WTC11 (cell line): ENCODE measurements around the gene FAM181A. TPM values are rescaled to one million over a fixed set of nuclear protein-coding genes. Genes with fewer than 3 reads are reported as not detected.
A peak's percentile ranks its signal among the peaks of the same experiment; 100 is the strongest.

Experiments used
- ATAC-seq: fragments of 200-7000 bp; cut with Tn5 transposase; 2 replicates; pipeline ENCODE4 v1.10.0; 2021; ENCODE audit warnings: mild to moderate bottlenecking, moderate library complexity
- CTCF ChIA-PET: fragments of 300-600 bp; sonication (Branson Sonifier 250); formaldehyde crosslinking; loops from one replicate; lab custom pipeline; 2021; ENCODE audit warnings: antibody characterized with exemption; lab: Charles Lee
- POLR2A ChIA-PET: fragments of 350-600 bp; sonication (Branson Sonifier 250); formaldehyde crosslinking; loops from one replicate; lab custom pipeline; 2021; ENCODE audit warnings: antibody characterized with exemption; lab: Charles Lee
- DNase-seq: peaks from one replicate; pipeline ENCODE4 v3.0.0; 2021; ENCODE audit warnings: low spot score
- H3K27ac Mint-ChIP-seq: 2 replicates; pipeline ENCODE4 v1.8.0; 2021; ENCODE audit warnings: mixed read lengths
- H3K27me3 Mint-ChIP-seq: 2 replicates; pipeline ENCODE4 v1.8.0; 2021; ENCODE audit warnings: low read depth, mild to moderate bottlenecking, moderate library complexity, mixed read lengths
- H3K36me3 Mint-ChIP-seq: 2 replicates; pipeline ENCODE4 v1.8.0; 2021; ENCODE audit warnings: mixed read lengths
- H3K4me1 Mint-ChIP-seq: 2 replicates; pipeline ENCODE4 v1.8.0; 2022; ENCODE audit warnings: mixed read lengths
- H3K4me3 Mint-ChIP-seq: 2 replicates; pipeline ENCODE4 v1.8.0; 2021; ENCODE audit warnings: mild to moderate bottlenecking, moderate library complexity, mixed read lengths
- H3K9me3 Mint-ChIP-seq: 2 replicates; pipeline ENCODE4 v1.8.0; 2021; ENCODE audit warnings: mixed read lengths
- AR ChIP-seq: fragments of 250-450 bp; sonication (Bioruptor Pico); IDR thresholded peaks from 2 replicates; pipeline ENCODE4 v1.9.0; 2021; ENCODE audit warnings: mild to moderate bottlenecking
- ATF1 ChIP-seq: sonication (generic); formaldehyde crosslinking; IDR thresholded peaks from 2 replicates; pipeline ENCODE4 v1.8.1; 2023; ENCODE audit warnings: mild to moderate bottlenecking, moderate library complexity, missing genetic modification reagents
- FOXK1 ChIP-seq: sonication (generic); formaldehyde crosslinking; IDR thresholded peaks from 2 replicates; pipeline ENCODE4 v1.8.0; 2022; ENCODE audit warnings: mild to moderate bottlenecking, moderate library complexity, missing genetic modification reagents
- FOXP4 ChIP-seq: sonication (generic); formaldehyde crosslinking; IDR thresholded peaks from 2 replicates; pipeline ENCODE4 v1.8.0; 2022; ENCODE audit warnings: mild to moderate bottlenecking, missing genetic modification reagents
- GTF2I ChIP-seq: fragments of 250-450 bp; sonication (Bioruptor Pico); conservative IDR thresholded peaks from 2 replicates; pipeline ENCODE4 v1.4.0; 2021; ENCODE audit warnings: mild to moderate bottlenecking
- HMGXB4 ChIP-seq: sonication (generic); formaldehyde crosslinking; IDR thresholded peaks from 2 replicates; pipeline ENCODE4 v1.8.1; 2023; ENCODE audit warnings: mild to moderate bottlenecking, moderate library complexity, missing genetic modification reagents
- IRF1 ChIP-seq: sonication (generic); formaldehyde crosslinking; IDR thresholded peaks from 2 replicates; pipeline ENCODE4 v1.8.0; 2023; ENCODE audit warnings: missing genetic modification reagents
- SP1 ChIP-seq: sonication (generic); formaldehyde crosslinking; conservative IDR thresholded peaks from 2 replicates; pipeline ENCODE4 v1.8.1; 2022; ENCODE audit warnings: missing genetic modification reagents
- ZMAT4 ChIP-seq: fragments of 250-450 bp; sonication (Bioruptor Pico); IDR thresholded peaks from 2 replicates; pipeline ENCODE4 v1.9.0; 2021; ENCODE audit warnings: mild to moderate bottlenecking
- ZNF138 ChIP-seq: sonication (generic); formaldehyde crosslinking; conservative IDR thresholded peaks from 2 replicates; pipeline ENCODE4 v1.8.1; 2022; ENCODE audit warnings: mild to moderate bottlenecking, moderate library complexity, missing genetic modification reagents
- ZNF219 ChIP-seq: sonication (generic); formaldehyde crosslinking; IDR thresholded peaks from 2 replicates; pipeline ENCODE4 v1.8.0; 2023; ENCODE audit warnings: missing genetic modification reagents, mild to moderate bottlenecking, borderline replicate concordance
- ZNF232 ChIP-seq: sonication (generic); formaldehyde crosslinking; IDR thresholded peaks from 2 replicates; pipeline ENCODE4 v1.8.0; 2022; ENCODE audit warnings: mild to moderate bottlenecking, missing genetic modification reagents
- ZNF416 ChIP-seq: fragments of 250-450 bp; sonication (Bioruptor Pico); IDR thresholded peaks from 2 replicates; pipeline ENCODE4 v1.9.0; 2021; ENCODE audit warnings: mild to moderate bottlenecking, inconsistent platforms
- ZNF425 ChIP-seq: fragments of 250-450 bp; sonication (Bioruptor Pico); conservative IDR thresholded peaks from 2 replicates; pipeline ENCODE4 v1.9.0; 2021; ENCODE audit warnings: mild to moderate bottlenecking
- ZNF532 ChIP-seq: fragments of 250-450 bp; sonication (Bioruptor Pico); IDR thresholded peaks from 2 replicates; pipeline ENCODE4 v1.9.0; 2021; ENCODE audit warnings: mild to moderate bottlenecking, borderline replicate concordance
- ZSCAN18 ChIP-seq: fragments of 250-450 bp; sonication (Bioruptor Pico); IDR thresholded peaks from 2 replicates; pipeline ENCODE4 v2.1.2; 2022; ENCODE audit warnings: mild to moderate bottlenecking, moderate library complexity
- total RNA-seq: library from RNA; stranded (reverse); gene quantifications from 3 replicates; pipeline ENCODE4 v1.2.3, GENCODE V29; 2021

Gene FAM181A
- total RNA-seq, 1 experiment from 2014 or later, result not detected

- ChIA-PET POLR2A (no interaction called here), CTCF (interaction anchor here (4.8 kb wide), 1 partner anchor 37 kb away, joined by 30 read pairs; no protein-coding TSS in a partner anchor)
- peaks cover 8% of the 10 kb centered on the region for H3K4me1 Mint-ChIP-seq
- peak within 1 kb of the TSS; percentile 4; the same call in 1 of the 2 replicates for H3K27ac Mint-ChIP-seq
- H3K9me3 Mint-ChIP-seq, result no peaks in the 10 kb centered on the region
- TF ChIP-seq ZNF232 (CRISPR knock-in tag), result no peak
- TF ChIP-seq ZNF425 (CRISPR knock-in tag), result no peak
- no peak for TF ChIP-seq ATF1 (CRISPR knock-in tag)
- no peak for TF ChIP-seq ZNF219
- TF ChIP-seq SP1 (CRISPR knock-in tag), result no peak
- no peak for TF ChIP-seq ZNF416 (CRISPR knock-in tag)
- ATAC-seq (no peak; the same call in 1 of the 2 replicates), DNase-seq (no peak)
- no peaks in the 10 kb centered on the region for H3K27me3 Mint-ChIP-seq
- no peak within 1 kb of the TSS for H3K4me3 Mint-ChIP-seq
- H3K36me3 Mint-ChIP-seq, result no peaks in the 10 kb centered on the region
These were observed 49.4 kb downstream of the FAM181A start, which contains the start of gene ASB2 for GRCh38 chr14:93976477-93977057. ASB2 (minus strand) TSS chr14:93976570; CDS start chr14:93964539, 12,031 bp downstream.

- ChIA-PET CTCF (interaction anchor here (4.8 kb wide), 1 partner anchor 37 kb away, joined by 30 read pairs; no protein-coding TSS in a partner anchor), POLR2A (no interaction called here)
- DNase-seq (no peak), ATAC-seq (no peak)
- H3K27ac Mint-ChIP-seq, result no peak overlapping the region
- no peaks in the 10 kb centered on the region for H3K9me3 Mint-ChIP-seq
- no peak overlapping the region for H3K4me3 Mint-ChIP-seq
- H3K36me3 Mint-ChIP-seq, result no peaks in the 10 kb centered on the region
- peaks cover 8% of the 10 kb centered on the region for H3K4me1 Mint-ChIP-seq
- no peaks in the 10 kb centered on the region for H3K27me3 Mint-ChIP-seq
- TF ChIP-seq SP1 (CRISPR knock-in tag) (no peak), ZSCAN18 (CRISPR knock-in tag) (no peak), FOXK1 (CRISPR knock-in tag) (no peak), ZNF416 (CRISPR knock-in tag) (no peak), ATF1 (CRISPR knock-in tag) (no peak), GTF2I (CRISPR knock-in tag) (no peak), FOXP4 (CRISPR knock-in tag) (no peak), HMGXB4 (CRISPR knock-in tag) (no peak), ZMAT4 (CRISPR knock-in tag) (no peak), AR (CRISPR knock-in tag) (no peak), IRF1 (CRISPR knock-in tag) (no peak), ZNF532 (CRISPR knock-in tag) (no peak), ZNF138 (no peak)
These were observed 50.0 kb downstream of the FAM181A start for GRCh38 chr14:93977171-93977570.
